GM12875 (cell line): Measurements from ENCODE around the gene RIN2.

Experiments used
- H3K4me3 ChIP-seq: one replicate; pipeline ENCODE4 v1.5.1; 2011; ENCODE audit warnings: low read depth, low read length, control low read depth
- TF ChIP-seq, protein P1 (sequence below): IDR thresholded peaks from 2 replicates; pipeline ENCODE4 v1.5.1; 2011; ENCODE audit warnings: low read depth, mild to moderate bottlenecking, control low read depth, inconsistent platforms, low read length, moderate library complexity, borderline replicate concordance; ENCODE audit not compliant: insufficient read depth

The RIN2 gene

GRCh38 chr20:19758133-19758500 is at the start of gene RIN2:
RIN2 (plus strand) TSS chr20:19758258; CDS start chr20:19889602, 131,344 bp downstream.
- TF ChIP-seq, protein P1, sequence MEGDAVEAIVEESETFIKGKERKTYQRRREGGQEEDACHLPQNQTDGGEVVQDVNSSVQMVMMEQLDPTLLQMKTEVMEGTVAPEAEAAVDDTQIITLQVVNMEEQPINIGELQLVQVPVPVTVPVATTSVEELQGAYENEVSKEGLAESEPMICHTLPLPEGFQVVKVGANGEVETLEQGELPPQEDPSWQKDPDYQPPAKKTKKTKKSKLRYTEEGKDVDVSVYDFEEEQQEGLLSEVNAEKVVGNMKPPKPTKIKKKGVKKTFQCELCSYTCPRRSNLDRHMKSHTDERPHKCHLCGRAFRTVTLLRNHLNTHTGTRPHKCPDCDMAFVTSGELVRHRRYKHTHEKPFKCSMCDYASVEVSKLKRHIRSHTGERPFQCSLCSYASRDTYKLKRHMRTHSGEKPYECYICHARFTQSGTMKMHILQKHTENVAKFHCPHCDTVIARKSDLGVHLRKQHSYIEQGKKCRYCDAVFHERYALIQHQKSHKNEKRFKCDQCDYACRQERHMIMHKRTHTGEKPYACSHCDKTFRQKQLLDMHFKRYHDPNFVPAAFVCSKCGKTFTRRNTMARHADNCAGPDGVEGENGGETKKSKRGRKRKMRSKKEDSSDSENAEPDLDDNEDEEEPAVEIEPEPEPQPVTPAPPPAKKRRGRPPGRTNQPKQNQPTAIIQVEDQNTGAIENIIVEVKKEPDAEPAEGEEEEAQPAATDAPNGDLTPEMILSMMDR: no peak
- no peak within 1 kb of the TSS for H3K4me3 ChIP-seq

- TF ChIP-seq, protein P1: no peak
- no peak overlapping the region for H3K4me3 ChIP-seq
These were observed 48.3 kb upstream of the RIN2 start for GRCh38 chr20:19709635-19710335.

DNA sequence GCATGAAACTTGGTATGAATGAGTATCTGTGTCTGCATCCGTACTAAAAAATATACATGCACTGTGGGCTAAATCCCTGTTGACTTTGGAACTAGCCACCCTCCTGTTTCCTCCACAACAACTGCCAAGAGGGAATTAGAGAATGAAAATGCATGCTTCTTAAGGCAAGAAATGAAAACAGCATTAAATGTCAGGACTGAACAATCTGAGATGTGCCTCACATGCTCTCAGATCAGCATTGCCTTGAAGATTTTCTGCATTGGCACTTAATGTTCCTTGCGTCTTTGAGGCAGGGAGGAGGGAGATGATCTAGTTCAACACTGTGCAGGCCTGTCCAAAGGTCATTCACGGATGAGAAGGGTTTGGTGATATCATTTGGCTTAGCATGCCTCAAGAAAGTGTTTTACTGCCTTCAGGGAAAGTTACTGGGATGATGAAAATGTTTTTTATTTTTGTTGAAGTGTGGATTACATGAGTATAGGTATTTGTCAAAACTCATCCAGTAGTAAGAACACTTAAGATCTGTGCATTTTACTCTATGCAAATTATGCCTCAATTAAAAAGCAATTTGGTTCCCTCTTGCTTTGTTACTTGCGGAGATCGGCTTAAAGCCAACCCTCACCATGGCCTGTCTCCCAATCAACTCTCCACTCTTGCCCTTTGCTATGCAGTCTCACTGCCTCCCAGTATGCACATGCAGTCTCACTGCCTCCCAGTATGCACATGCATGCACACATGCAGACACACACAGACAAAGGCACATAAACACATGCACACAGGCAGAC is 47.5 kb upstream of the RIN2 start:
- TF ChIP-seq, protein P1: no peak
- H3K4me3 ChIP-seq: no peak overlapping the region

DNA sequence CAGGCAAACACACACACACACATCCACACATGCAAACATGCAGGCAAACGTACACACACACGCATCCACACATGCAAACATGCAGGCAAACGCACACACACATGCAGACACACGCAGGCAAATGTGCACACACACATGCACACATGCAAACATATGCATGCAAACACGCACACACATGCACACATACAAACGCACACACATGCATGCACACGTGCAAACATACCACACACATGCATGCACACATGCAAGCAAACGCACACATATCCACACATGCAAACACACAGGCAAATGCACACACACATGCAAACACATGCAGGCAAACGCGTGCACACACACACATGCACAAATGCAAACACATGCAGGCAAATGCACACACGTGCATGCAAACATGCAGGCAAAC is 46.9 kb upstream of the RIN2 start:
- H3K4me3 ChIP-seq: no peak overlapping the region
- TF ChIP-seq, protein P1: no peak

- TF ChIP-seq, protein P1: no peak
- no peak overlapping the region for H3K4me3 ChIP-seq
These were observed 45.3 kb upstream of the RIN2 start for GRCh38 chr20:19712721-19713260.

DNA sequence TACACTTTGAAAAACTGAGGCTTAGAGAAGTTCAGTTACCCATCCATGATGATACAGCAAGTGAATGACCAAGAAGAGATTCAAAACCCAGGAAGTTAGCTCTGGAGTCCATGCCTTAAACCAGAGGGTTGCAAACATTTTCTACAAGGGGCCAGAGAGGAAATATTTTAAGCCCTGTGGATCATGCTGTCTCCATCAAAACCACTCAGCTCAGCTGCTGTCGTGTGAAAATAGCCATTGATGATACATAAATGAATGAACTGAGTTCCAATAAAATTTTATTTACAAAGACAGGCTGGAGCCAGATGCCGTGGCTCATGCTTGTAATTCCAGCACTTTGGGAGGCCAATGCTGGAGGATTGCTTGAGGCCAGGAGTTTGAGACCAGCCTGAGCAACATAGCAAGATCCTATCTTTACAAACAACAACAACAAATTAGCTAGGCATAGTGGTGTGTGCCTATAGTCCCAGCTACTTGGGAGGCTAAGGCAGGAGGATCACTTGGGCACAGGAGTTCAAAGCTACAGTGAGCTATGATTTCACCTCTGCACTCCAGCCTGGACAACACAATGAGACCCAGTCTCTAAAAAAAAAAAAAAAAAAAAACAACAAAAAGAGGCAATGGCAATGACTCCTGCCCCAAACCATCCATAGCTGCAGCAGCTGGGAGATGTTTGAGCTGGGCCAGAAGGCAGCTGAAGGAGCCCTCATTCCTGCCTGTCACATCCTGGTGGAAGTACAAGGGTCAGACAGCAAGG is 44.1 kb upstream of the RIN2 start:
- TF ChIP-seq, protein P1: no peak
- H3K4me3 ChIP-seq: no peak overlapping the region
